Kidney epithelial cell (primary cell): ENCODE results near the gene HJV. TPM values are rescaled to one million over a fixed set of nuclear protein-coding genes. Genes with fewer than 3 reads are reported as not detected.

ENCODE experiments used
- DNase-seq: peaks from one replicate; pipeline ENCODE4 v3.0.0-alpha.2; 2010; ENCODE audit warnings: low read depth
- H3K27me3 ChIP-seq: 2 replicates; pipeline ENCODE4 v1.6.0; 2011; ENCODE audit warnings: low read length; ENCODE audit not compliant: control insufficient read depth, insufficient read depth
- H3K36me3 ChIP-seq: 2 replicates; pipeline ENCODE4 v1.5.1; 2011; ENCODE audit warnings: low read length; ENCODE audit not compliant: control insufficient read depth, insufficient read depth
- H3K4me3 ChIP-seq: 2 replicates; pipeline ENCODE4 v1.5.1; 2011; ENCODE audit warnings: low read depth, mild to moderate bottlenecking, control low read depth, low read length
- CTCF ChIP-seq: IDR thresholded peaks from 2 replicates; pipeline ENCODE4 v1.5.1; 2011; ENCODE audit warnings: mild to moderate bottlenecking, moderate library complexity, low read length, control low read depth, inconsistent platforms; ENCODE audit not compliant: insufficient read depth, poor library complexity, severe bottlenecking
- total RNA-seq: library from RNA; depleted of rRNA; stranded (reverse); fragments of >200 nt; gene quantifications from 2 replicates; pipeline ENCODE4 v1.2.3, GENCODE V29; 2015

Gene HJV
- total RNA-seq, 1 donor from 2014 or later: not detected

GRCh38 chr1:146046664-146047063 is 25.1 kb upstream of the HJV start:
- Histone ChIP-seq H3K36me3 (no peaks in the 10 kb centered on the region), H3K4me3 (no peak overlapping the region), H3K27me3 (no peaks in the 10 kb centered on the region)
- no peak for DNase-seq
- TF ChIP-seq CTCF: no peak

- TF ChIP-seq CTCF: no peak
- Histone ChIP-seq H3K27me3 (no peaks in the 10 kb centered on the region), H3K4me3 (no peak overlapping the region), H3K36me3 (no peaks in the 10 kb centered on the region)
- DNase-seq: no peak
Measured at GRCh38 chr1:146039844-146040194, 18.3 kb upstream of the HJV start.

GRCh38 chr1:146036965-146037646 is 15.6 kb upstream of the HJV start:
- peak overlapping the region; percentile 66 for H3K4me3 ChIP-seq
- no peak for DNase-seq
- no peaks in the 10 kb centered on the region for H3K27me3 ChIP-seq
- no peaks in the 10 kb centered on the region for H3K36me3 ChIP-seq
- TF ChIP-seq CTCF: no peak

- no peak for DNase-seq
- Histone ChIP-seq H3K36me3 (no peaks in the 10 kb centered on the region), H3K27me3 (no peaks in the 10 kb centered on the region), H3K4me3 (peak overlapping the region; percentile 47)
- TF ChIP-seq CTCF: no peak
Measured at GRCh38 chr1:146036241-146036964, 14.9 kb upstream of the HJV start.

GRCh38 chr1:146035048-146035423 is 13.5 kb upstream of the HJV start:
- Histone ChIP-seq H3K36me3 (no peaks in the 10 kb centered on the region), H3K27me3 (no peaks in the 10 kb centered on the region), H3K4me3 (peak overlapping the region; percentile 29)
- DNase-seq: no peak
- no peak for TF ChIP-seq CTCF
